GM19023 (cell line): Measurements from ENCODE around the gene HOXB7.

Experiments
- ATAC-seq: cut with Tn5 transposase; IDR thresholded peaks from one replicate; pipeline ENCODE4 v1.9.1; 2021; ENCODE audit warnings: mild to moderate bottlenecking, moderate library complexity; ENCODE audit not compliant: unreplicated experiment

HOXB7 gene

DNA sequence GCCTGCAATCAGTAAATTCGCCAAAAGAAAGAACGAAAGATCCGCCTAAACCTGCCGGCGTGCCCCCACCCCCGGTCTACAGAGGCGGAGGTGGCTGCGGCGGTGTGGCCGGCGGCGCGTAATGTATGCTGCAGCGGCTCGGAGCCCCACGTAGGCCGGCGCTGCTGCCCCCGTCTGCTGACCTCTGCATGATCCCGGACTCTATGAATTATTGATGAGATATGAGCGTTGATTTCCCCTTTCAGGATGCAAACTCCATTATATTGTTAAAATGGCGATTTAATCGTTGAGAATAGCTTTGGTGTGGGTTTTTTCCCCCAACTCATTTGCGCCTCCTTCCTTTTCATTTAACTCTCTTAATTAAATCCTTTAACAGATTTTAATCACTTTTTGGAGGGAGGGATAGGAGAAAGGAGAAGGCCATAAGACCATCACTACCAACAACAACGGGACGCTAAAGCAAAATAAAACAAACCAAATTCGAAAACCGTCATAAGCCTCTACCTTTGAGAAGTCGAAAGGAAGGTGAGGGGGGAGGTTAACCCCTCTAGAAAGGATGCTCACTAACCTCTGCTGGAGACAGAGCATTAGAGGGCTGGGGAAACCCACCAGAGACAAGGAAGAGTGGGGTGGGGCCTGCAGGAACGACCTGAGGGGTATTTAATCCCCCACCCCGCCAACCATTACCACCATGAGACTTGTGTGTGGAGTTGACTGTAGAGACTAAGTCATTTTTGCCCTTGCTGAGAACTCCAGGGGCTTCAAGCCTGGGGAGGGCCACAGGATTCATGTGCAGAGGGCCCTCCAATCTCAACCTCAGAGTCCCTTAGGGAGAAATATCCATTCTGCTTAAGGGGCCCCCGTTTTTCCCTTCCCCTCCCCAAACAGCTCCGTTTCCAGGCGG, 24.2 kb downstream of the HOXB7 start:
- no peak for ATAC-seq

DNA sequence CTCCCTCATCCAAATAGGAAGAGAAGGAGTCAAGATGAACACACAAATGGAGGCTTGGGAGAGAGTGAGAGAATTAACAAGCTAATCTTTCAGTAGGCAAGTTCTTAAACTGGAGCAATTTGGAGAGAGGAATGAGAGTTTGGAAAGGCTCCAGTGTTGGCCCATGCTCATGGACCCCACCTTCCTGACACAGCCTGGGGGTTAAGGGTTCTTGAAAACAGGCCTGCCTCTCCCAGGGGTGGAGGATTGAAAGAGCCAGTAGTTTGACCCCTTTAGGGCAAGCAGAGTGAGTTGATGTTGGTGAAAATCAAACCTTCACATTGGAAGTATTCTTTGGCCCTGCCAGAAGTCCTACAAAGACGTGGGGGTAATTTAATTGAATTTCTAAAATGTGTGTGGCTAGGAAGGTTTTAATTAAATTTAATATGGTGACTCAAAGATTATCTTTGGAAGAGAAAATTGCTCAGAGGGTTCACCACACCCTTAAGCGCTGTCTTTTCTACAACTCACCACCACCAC, 26.5 kb downstream of the HOXB7 start:
- no peak for ATAC-seq

DNA sequence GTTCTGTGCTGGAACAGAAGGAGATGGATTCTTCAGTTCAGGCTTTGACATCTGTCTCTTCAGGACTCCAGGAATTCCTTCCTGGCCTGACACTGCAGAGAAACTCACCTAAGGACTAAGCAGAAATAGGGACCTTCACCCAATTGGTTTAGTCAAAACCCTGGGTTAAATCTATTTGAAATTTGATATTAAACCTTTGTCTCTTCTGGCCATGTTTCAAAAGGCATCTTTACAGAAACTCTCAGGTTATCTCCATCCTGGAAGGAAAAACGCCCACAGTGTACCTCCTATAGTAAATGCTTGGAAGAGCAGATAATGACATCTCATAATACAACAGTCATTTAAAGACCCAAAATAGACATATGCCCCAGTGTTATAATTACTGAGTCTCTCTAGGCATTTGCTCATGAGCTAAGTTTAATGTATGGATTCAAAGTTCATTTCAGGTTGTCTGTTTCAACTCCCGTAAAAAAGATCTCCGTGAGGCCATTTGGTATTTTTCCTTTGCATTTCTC, 27.1 kb downstream of the HOXB7 start:
- no peak for ATAC-seq

DNA sequence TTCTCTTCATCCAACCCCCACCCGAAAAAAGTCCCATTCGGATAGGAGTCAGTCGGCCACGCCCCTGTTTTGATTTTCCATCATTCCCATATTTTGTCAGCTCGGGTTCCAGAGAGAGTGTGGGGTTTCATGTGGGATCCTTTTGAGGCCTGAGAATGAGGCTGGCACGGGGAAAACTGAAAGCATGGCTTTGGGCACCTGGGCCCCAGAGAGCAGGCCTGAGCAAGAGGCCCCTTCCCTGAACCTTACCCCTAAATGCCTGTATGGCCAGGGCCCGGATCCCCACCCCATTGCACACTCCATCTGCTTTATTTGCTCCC, 28.1 kb downstream of the HOXB7 start:
- ATAC-seq, result no peak

DNA sequence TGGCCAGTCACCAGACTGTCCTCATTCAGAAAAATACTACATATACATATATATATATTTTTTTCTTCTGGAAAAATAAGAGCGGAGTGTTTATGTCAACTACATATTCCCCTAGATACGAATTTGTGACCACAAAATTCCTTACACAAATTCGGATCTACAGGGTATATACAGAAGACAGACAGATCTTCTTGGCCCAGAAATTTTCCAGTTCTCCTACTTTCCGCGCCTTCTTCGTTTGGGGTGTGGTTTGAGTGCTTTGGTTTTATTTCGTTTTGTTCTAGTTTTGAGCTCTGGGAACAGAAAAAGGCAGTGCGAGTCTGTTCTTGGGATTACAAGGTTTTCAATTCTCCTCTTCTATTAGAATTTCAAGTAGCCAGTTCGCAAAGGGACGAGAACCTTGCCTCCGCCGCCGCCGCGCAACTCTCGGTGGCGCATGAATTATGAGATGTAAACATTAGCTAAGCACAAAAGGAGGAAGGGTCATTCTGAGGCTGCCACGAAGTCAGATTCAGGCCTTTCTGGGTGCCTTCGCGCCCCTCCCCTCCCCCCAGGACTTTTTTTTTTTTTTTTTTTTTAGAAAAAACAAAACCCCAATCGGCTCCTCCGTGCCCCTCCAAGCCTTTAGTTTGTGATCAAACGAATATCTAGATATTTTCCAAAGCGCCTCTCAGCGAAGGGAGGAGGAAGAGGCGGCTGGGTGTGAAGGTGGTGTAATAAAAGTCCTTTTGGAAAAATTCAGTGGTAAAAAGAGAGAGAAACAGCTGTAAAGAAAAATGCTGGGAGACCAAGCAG, 30.9 kb downstream of the HOXB7 start:
- ATAC-seq, result no peak

DNA sequence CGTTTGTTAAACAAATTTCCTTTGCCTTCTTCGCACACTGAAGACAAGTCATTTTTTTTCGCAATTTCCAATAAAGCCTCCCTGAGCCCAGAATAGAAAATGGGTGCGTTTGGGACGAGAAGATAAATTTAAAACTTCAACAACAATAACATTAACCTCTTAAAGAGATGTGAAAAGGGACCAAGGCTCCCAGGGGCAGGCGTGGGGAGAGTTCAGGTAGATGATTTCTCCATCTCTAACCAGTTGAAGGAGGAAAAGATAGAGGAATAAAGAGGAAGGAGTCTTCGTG, 31.4 kb downstream of the HOXB7 start:
- no peak for ATAC-seq

DNA sequence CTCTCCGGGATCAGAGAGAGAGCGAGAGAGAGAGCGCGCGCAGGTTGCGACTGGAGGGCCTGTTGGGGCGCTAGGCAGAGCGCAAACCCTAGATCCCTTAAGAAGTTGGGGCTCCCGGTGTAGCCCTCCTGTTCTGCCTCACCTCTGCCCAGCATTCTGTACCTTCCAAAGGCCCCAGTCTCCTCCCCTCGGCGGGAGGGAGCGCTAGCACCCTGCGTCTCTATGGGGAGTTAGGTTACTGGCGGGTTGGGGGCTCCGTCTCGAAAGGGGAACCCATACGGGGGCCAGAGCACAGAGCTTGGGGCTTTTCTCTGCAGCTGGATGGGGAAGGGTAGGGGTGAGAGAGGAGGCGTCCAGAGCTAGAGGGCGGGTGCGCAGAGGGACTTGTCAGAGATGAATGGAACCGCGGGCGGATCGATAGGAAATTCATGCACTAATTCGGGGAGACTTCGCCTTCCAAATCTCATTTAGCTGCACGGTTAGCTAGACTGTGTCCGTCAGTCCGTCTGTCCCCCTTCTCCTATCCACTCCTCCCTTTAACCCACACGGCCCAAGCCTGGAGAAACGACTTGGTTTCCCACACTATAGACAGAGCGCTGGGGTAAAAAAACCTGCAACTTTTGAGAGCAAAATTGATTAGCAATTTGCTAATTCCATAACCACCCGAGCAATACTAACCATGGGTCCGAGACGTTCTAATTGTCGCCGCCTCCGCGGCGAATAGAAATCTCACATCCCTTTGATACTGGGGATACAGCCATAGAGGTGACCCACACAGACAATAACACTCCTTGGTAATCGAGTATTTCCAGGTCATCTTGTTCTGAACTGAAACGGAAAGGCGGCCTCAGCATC, 32.0 kb downstream of the HOXB7 start:
- peak; percentile 38 for ATAC-seq

DNA sequence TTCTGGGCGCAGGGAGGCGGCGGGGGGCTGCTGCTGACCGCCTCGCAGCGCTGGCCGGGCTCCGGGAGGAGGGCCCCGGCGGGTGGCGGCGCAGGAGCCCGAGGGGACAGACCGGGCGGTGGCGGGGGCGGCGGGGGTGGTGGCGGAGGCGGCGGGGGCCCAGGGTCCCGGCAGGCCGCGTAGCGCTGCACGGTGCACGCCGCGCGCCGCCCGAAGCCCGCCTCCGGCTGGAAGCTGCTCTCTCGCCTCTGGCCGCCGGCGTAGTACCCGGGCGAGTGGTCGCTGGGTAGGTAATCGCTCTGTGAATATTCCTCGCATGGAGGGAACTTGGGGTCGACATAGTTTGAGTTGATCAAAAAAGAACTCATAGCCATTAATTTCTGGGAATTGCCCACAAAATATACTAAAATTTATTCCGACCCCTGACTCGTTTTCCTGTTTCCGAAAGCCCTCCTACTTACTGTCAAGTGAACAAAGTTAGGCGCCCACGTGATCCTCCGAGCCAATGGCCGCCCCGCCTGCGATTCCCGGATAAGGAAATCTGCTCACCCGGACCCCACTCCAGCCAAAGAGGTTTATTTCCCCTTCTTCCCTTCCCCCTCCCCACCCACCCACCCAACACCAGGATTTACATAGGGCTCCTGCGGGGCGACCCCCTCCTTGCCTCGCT, 32.7 kb downstream of the HOXB7 start, which contains the start of gene HOXB4:
Gene HOXB4 (minus strand): TSS at position 405 of the 670 bp plus-strand sequence. CDS start 31 bp downstream, at position 374.
- peak; percentile 46 for ATAC-seq

DNA sequence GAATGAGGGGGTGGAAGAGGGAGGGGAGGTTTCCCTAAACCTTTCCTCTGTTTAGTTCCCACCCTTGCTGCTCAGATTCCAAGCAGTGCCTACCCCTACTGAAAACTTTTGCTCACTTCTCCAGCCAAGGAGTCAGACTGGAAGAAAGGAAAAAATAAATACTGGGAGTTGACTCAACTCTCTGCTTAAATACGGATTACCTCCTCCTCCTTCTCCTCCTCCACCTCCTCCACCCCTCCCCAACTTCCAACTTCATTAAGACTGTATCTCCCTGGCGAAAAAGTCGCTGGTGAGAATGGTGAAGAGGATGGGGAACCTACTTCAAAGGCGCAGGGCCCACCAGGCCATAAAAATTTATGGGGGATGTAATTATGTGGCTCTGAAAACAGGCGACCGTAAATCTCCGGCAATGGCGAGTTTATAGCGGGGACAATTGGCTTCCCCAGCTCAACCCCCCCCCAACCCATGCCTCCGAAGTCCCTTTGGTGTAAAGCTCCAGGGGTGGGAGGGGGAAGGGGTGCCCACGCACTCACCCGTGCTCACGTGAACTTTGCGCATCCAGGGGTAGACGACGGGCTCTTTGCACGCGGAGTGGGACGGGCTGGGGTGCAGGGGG, 33.4 kb downstream of the HOXB7 start:
- ATAC-seq, result no peak

DNA sequence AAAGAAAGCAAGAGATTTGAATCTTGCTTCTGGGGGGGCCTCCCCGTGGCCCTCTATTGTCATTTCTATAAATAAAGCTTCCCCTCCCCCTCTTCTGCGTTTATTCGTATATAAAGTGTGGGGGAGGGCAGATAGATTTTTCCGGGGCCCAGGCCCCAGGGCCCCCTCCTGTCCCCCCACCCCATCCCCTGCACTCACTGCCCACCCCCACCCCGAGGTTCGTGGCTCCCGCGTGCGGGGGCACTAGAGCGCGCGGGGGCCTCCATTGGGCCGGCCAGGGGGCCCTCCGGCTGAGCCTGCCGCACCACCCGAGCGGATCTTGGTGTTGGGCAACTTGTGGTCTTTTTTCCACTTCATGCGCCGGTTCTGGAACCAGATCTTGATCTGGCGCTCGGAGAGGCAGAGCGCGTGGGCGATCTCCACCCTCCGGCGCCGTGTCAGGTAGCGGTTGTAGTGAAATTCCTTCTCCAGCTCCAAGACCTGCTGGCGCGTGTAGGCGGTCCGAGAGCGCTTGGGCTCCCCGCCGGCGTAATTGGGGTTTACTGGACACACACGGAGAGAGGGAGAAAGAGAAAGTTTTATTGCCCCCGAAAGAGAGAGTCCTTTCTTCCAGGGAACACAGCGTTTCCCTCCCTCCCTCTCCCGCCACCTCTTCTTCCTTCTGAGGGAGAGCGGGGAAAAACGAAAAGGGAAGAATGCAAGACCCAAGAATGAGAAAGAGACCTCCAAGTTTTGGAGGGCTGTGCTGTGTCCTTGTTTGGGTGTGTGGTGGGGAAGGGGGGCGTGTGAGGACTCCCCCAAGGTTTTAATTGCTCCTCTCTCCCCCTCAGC, 34.1 kb downstream of the HOXB7 start:
- no peak for ATAC-seq

DNA sequence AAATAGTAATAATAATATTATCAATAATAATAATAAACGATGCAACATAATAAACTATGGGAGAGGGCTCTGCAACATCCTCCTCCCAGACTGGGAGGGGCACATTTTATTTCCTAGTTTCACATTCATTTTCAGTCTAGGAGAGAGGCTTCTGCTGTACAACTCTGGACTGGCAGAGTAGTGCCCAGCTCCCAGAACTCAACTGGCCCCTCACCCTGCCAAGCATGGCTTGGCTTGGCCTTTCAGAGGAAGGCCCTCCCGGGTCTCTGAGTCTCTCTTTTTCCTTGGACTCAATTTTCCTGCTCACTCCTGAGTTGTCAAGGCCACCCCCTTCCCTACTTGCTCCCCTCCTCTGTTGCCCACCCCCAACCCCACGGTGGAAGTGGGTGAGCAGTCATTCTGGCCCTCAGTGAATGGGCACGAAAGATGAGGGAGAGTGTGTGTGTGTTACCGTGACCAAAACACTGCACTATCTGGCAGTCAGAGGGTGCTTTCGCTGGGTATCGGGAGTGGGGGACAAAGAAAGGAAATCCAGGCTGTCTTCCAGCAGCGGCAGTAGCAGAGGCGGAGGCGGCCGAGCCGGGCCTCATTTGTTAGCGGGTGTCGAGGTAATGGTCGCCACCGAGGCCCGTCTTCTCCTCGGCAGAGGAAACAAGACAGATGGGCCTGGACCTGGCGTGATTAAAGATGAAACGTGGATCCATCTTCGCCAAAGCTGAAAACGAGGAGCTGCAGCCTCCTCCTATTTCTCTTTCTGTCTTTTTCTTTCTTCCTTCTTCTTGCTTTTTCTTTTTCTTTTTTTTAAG, 34.9 kb downstream of the HOXB7 start:
- no peak for ATAC-seq

DNA sequence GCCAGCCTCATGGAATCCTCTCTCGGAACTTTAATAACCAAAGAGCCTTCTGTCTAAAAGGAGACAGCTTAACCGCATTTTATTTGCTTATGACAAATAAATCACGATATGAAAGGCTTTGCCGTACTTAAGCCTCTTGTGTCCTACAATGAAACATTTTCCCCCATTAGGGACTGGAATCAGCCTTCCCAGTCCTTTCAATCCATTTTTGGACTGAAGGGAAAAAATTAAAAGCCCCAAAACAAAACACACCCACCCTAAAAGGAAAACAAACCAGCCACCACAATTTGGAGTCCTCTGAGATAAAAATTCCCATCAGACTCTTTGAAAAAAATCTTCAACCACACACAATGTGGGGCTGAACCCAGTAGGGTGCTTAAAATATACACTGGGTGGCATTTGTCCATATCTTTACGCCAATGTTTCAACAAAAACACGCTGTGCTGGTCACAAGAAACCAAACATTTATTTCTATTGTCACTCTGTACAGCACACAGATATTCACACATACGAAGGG, 35.7 kb downstream of the HOXB7 start:
- ATAC-seq, result no peak

DNA sequence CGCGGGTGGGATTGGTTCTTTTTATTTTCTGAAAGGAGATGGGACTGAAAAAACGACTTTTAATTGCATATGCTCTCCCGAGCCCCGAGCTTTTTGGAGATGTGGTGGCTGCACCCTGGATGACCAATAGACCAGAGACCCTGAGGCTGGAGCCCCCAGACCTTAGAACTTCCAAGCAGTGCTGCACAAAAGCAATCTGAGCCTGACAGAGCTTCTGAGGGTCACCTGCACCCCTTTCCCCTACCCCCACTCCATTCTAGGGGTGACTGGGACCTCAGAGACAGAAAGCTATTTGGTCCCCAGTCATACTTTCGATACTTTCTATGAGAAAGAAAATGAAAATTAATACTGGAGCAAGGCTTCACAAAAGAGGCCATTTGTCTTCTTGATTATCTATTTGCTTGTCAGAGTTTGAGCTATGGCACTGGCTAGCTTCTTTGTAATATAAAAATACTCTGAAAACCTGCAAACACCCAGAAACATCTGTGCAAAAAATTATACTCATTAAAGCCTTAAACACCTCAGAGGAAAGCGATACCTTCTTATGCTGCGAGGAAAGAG, 36.2 kb downstream of the HOXB7 start:
- ATAC-seq, result no peak

DNA sequence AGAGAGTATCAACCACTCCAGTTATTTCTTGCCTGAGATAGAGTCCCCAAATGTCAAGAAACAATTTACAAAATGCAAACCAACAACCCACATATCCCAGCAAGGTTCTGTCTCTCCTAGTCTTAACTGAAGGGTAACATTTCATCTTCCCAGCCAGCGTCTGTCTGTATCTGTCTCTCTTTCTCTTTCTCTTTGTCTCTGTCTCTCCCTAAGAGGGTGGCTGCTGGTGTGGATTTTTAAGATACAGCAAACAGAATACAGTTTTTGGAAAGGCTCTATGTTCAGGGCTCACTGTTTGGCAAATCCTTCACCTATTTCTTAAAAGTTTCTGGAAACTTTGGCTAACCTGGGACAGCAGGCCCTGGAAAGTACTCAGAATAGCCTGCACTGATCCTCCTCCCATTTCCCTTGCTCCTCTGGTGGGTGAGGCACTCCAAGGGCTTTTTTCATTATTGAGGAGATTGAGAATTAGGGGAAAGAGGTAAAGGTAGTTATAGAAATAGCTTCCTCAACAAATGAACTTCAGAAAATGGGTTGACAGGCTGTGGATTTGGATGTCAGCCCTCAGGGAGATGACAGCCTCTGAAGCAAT, 38.9 kb downstream of the HOXB7 start:
- no peak for ATAC-seq

DNA sequence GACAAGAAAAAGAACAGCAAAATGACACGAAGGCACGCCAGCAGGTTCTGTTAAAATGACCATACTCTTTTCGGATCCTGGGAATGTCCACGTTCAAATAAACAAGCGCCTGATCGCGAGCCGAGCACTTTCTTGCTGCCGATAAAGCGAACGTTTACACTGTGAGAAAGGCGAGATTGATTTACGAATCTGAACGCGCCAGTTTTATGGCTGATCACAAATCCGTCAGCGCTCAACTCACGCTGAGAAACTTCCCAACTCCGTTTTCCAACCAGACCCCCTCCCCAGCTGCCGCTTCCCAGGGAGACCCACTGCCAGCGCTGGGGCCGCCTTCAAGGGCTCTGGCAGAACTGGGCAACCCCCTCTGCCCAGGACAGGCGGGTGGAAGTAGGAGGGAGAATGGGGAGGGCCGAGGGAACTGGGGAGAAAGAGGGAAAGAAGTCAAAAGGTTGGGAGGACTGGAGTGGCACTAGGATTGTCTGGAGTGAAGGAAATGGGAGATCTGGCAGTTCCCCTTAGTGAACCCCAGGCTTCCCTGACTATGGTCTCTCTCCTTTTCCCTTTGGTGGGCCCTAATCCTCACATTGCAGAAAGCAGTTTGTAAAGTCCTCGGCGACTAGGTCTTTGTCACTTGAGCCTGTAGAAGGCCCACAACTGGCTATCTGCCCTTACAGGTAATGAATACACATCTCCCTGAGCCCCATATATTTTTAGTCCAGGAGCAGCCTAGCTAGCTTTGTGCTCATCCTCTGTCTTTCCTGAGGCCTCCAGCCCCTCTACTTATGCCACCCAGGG, 39.6 kb downstream of the HOXB7 start:
- ATAC-seq, result no peak

DNA sequence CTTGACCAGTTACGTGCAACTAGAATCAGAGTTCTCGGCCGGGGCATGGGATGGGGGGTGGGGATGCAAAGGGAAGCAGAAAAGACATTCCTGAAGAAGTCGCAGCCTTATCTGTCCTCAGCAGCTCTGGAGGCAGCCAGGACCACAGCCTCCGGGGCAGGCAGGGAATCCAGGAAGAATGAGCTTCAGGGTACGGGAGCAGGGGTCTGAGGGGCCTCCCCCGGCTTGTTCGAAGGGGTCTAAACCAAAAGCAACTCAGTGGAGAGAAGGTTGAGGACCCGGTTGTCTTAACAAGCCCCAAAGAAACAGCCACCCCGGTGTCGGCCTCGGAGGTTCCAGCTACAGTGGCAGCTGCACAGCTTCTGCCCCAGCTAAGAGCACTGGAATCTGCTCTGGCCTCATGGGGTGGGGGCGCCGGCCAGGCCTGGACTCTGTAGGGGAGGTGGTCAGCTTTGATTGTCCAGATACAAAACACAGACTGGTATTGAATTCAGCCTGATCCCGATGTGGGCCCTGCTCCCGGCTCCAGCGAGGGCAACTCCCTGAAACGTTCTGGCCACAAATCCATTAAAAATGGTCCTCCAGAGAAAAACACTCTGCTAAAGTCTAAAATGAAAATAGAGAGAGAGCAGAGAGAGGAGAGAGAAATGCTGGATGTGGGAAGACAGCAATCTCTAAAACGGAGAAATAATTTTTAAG, 40.3 kb downstream of the HOXB7 start:
- no peak for ATAC-seq
